ENCODE results near the gene PARPBP.

PARPBP gene

GRCh38 chr12:102204025-102204424 is 84.0 kb downstream of the PARPBP start:
- DNase-seq (ENCODE audit: extremely low spot score) = no peak
- ChIA-PET CTCF (interaction anchor here (0.8 to 1.4 kb wide), 2 partner anchors 20 to 25 kb away, joined by 3 to 6 read pairs; no protein-coding TSS in a partner anchor), POLR2A (no interaction called here)

GRCh38 chr12:102215992-102216691 is 96.2 kb downstream of the PARPBP start:
- no peak for TF ChIP-seq CTCF (IDR thresholded peaks at IDR 0.05; ENCODE audit: control extremely low read depth, extremely low read depth, low read depth, missing control alignments)
- ChIA-PET CTCF (interaction anchor here (1.2 kb wide), 1 partner anchor 14 kb away, joined by 3 read pairs; no protein-coding TSS in a partner anchor), POLR2A (no interaction called here)
- no peak for DNase-seq (ENCODE audit: extremely low spot score)

More at GRCh38 chr12:102204025-102204424, 84.0 kb downstream of the PARPBP start:
- no peak for TF ChIP-seq CTCF (IDR thresholded peaks at IDR 0.05; ENCODE audit: control extremely low read depth, extremely low read depth, low read depth, missing control alignments)

- no peak for TF ChIP-seq CTCF (IDR thresholded peaks at IDR 0.05; ENCODE audit: control extremely low read depth, extremely low read depth, low read depth, missing control alignments)
- POLR2A ChIA-PET = no interaction called here
- no peak for DNase-seq (ENCODE audit: extremely low spot score)
- CTCF ChIA-PET = no interaction called here
These were observed 100.8 kb downstream of the PARPBP start for GRCh38 chr12:102220736-102221135.

GRCh38 chr12:102227954-102228353 is 108.0 kb downstream of the PARPBP start:
- ChIA-PET CTCF (no interaction called here), POLR2A (no interaction called here)
- no peak for TF ChIP-seq CTCF (IDR thresholded peaks at IDR 0.05; ENCODE audit: control extremely low read depth, extremely low read depth, low read depth, missing control alignments)
- DNase-seq (ENCODE audit: extremely low spot score) = no peak

GRCh38 chr12:102232036-102232435 is 112.1 kb downstream of the PARPBP start:
- CTCF ChIA-PET = interaction anchor here (1.2 to 1.7 kb wide), 3 partner anchors 10 to 34 kb away, joined by 3 to 5 read pairs (median 3); no protein-coding TSS in a partner anchor
- POLR2A ChIA-PET = no interaction called here
- no peak for DNase-seq (ENCODE audit: extremely low spot score)
- no peak for TF ChIP-seq CTCF (IDR thresholded peaks at IDR 0.05; ENCODE audit: control extremely low read depth, extremely low read depth, low read depth, missing control alignments)

GRCh38 chr12:102232446-102232845 is 112.5 kb downstream of the PARPBP start:
- ChIA-PET POLR2A (no interaction called here), CTCF (interaction anchor here (1.2 to 1.7 kb wide), 3 partner anchors 9 to 33 kb away, joined by 3 to 5 read pairs (median 3); no protein-coding TSS in a partner anchor)
- no peak for DNase-seq (ENCODE audit: extremely low spot score)
- TF ChIP-seq CTCF (IDR thresholded peaks at IDR 0.05; ENCODE audit: control extremely low read depth, extremely low read depth, low read depth, missing control alignments) = no peak

Measured in GM10248 (cell line).